ENCODE results near the gene BBS2.
A peak's percentile ranks its signal among the peaks of the same experiment; 100 is the strongest.
"Not testable (repeated sequence)": the region's sequence is repeated elsewhere in the genome, so short reads cannot be mapped to it uniquely, and the experiment has no call there.

The BBS2 gene

GRCh38 chr16:56512025-56512424, 7.8 kb downstream of the BBS2 start:
- no peak for DNase-seq (ENCODE audit: low read depth)
- no peak for TF ChIP-seq CTCF (IDR thresholded peaks at IDR 0.05; ENCODE audit: control insufficient read depth, insufficient read depth, low read depth, low read length, missing control alignments)
- no peak overlapping the region for H3K4me3 ChIP-seq (ENCODE audit: control insufficient read depth, low read depth, low read length)

DNA sequence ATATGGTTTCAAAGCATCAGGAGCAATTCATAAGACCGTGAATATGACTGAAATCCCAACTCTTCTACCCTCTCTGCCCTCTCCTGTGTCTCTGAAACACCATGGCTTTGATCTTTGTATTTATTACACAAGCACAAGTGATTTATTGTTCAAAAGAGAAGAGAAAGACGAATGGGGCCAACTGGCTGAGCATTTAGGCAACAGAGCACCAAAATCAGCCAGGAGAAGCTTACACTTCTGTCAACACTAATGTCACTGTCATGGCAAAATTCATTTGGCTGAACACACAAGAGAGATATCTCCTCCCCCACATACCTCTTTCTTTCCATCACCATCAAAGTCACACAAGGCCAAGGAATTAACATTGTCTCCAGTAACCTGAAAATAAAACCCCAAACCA, 9.3 kb downstream of the BBS2 start:
- no peak overlapping the region for H3K4me3 ChIP-seq (ENCODE audit: control insufficient read depth, low read depth, low read length)
- DNase-seq (ENCODE audit: low read depth) = no peak
- TF ChIP-seq CTCF (IDR thresholded peaks at IDR 0.05; ENCODE audit: control insufficient read depth, insufficient read depth, low read depth, low read length, missing control alignments) = no peak

GRCh38 chr16:56506941-56507340, 12.9 kb downstream of the BBS2 start:
- H3K4me3 ChIP-seq (ENCODE audit: control insufficient read depth, low read depth, low read length) = no peak overlapping the region
- no peak for TF ChIP-seq CTCF (IDR thresholded peaks at IDR 0.05; ENCODE audit: control insufficient read depth, insufficient read depth, low read depth, low read length, missing control alignments)
- DNase-seq (ENCODE audit: low read depth) = peak; percentile 20

GRCh38 chr16:56505181-56505580, 14.6 kb downstream of the BBS2 start:
- DNase-seq (ENCODE audit: low read depth) = no peak
- no peak for TF ChIP-seq CTCF (IDR thresholded peaks at IDR 0.05; ENCODE audit: control insufficient read depth, insufficient read depth, low read depth, low read length, missing control alignments)

DNA sequence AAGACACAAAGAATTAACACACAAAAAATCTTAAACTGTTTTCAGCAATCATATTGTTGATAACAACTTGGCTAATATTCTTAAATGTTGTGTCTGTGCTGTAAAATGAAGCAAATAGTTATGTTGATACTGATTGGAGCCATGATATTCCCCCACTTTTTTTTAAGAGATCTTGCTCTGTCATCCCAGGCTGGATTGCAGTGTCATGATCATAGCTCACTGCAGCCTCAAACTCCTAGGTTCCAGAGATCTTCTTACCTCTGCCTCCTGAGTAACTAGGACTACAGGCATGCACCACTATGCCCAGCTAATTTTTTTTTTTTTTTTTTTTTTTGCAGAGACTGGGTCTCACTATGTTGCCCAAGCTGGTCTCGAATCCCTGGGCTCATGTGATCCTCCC, 26.0 kb downstream of the BBS2 start:
- no peak for DNase-seq (ENCODE audit: low read depth)
- no peak for TF ChIP-seq CTCF (IDR thresholded peaks at IDR 0.05; ENCODE audit: control insufficient read depth, insufficient read depth, low read depth, low read length, missing control alignments)
- H3K4me3 ChIP-seq (ENCODE audit: control insufficient read depth, low read depth, low read length) = no peak overlapping the region

More at GRCh38 chr16:56505181-56505580, 14.6 kb downstream of the BBS2 start:
- H3K4me3 ChIP-seq (ENCODE audit: control insufficient read depth, low read depth, low read length) = no peak overlapping the region

- no peak for DNase-seq (ENCODE audit: low read depth)
- no peak overlapping the region for H3K4me3 ChIP-seq (ENCODE audit: control insufficient read depth, low read depth, low read length)
- no peak for TF ChIP-seq CTCF (IDR thresholded peaks at IDR 0.05; ENCODE audit: control insufficient read depth, insufficient read depth, low read depth, low read length, missing control alignments)
Measured at GRCh38 chr16:56493126-56493525, 26.7 kb downstream of the BBS2 start.

- no peak for TF ChIP-seq CTCF (IDR thresholded peaks at IDR 0.05; ENCODE audit: control insufficient read depth, insufficient read depth, low read depth, low read length, missing control alignments)
- DNase-seq (ENCODE audit: low read depth) = no peak
- no peak overlapping the region for H3K4me3 ChIP-seq (ENCODE audit: control insufficient read depth, low read depth, low read length)
Measured at GRCh38 chr16:56491657-56492261, 28.1 kb downstream of the BBS2 start.

DNA sequence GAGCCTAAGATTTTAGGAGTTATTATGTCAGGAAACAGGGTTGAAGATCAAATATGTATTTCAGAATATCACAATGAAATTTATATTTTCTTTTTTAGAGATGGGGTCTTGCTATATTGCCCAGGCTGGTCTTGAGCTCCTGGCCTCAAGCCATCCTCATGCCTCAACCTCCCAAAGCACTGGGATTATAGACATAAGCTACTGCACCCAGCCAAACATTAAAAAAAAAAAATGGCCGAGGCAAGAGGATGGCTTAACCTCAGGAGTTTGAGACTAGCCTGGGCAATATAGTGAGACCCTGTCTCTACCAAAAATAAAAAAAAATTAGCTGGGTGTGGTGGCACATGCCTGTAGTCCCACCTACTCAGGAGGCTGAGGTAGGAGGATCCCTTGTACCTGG, 31.0 kb downstream of the BBS2 start:
- not testable (repeated sequence) for H3K4me3 ChIP-seq (ENCODE audit: control insufficient read depth, low read depth, low read length)

More for the DNA sequence above, 31.0 kb downstream of the BBS2 start:
- not testable (repeated sequence) for DNase-seq (ENCODE audit: low read depth)
